HUDEP-2 (cell line): ENCODE results near the gene INVS.
"Not testable (repeated sequence)": the region's sequence is repeated elsewhere in the genome, so short reads cannot be mapped to it uniquely, and the experiment has no call there.

Experiments used
- DNase-seq, 76 experiments: peaks; one replicate each; lab custom pipeline; 2025; ENCODE audit not compliant: unreplicated experiment in 76 of 76; lab: John Stamatoyannopoulos, UW

The INVS gene

GRCh38 chr9:100191264-100191663 is 92.2 kb downstream of the INVS start:
- no peak for DNase-seq

GRCh38 chr9:100193078-100193477 is 94.0 kb downstream of the INVS start:
- no peak for DNase-seq

- DNase-seq, result peak in 38 of 76 experiments; percentile 2 to 79 (median 45)
These were observed 97.2 kb downstream of the INVS start for GRCh38 chr9:100196215-100196614.

GRCh38 chr9:100196828-100197227 is 97.8 kb downstream of the INVS start:
- peak in 1 of 76 experiments; percentile 13 for DNase-seq

GRCh38 chr9:100197553-100197952 is 98.5 kb downstream of the INVS start:
- no peak for DNase-seq

- DNase-seq, result no peak
These were observed 103.8 kb downstream of the INVS start for GRCh38 chr9:100202806-100203205.

- DNase-seq, result no peak
These were observed 105.8 kb downstream of the INVS start for GRCh38 chr9:100204796-100205195.

GRCh38 chr9:100206899-100207298 is 107.9 kb downstream of the INVS start:
- no peak for DNase-seq

- no peak for DNase-seq
These were observed 109.6 kb downstream of the INVS start for GRCh38 chr9:100208673-100209072.

GRCh38 chr9:100211476-100211875 is 112.4 kb downstream of the INVS start:
- DNase-seq, result no peak

GRCh38 chr9:100213730-100214477 is 114.9 kb downstream of the INVS start:
- DNase-seq, result peak in 40 of 76 experiments; percentile 2 to 73 (median 37)

GRCh38 chr9:100216178-100216787 is 117.2 kb downstream of the INVS start:
- DNase-seq, result peak in 69 of 76 experiments; percentile 8 to 76 (median 52)

GRCh38 chr9:100217536-100217935 is 118.5 kb downstream of the INVS start:
- no peak for DNase-seq

GRCh38 chr9:100219347-100219746 is 120.3 kb downstream of the INVS start:
- DNase-seq, result no peak

- no peak for DNase-seq
These were observed 121.9 kb downstream of the INVS start for GRCh38 chr9:100220936-100221335.

GRCh38 chr9:100221538-100221937 is 122.5 kb downstream of the INVS start:
- DNase-seq, result no peak

- DNase-seq, result peak in 17 of 76 experiments; percentile 2 to 36 (median 7)
These were observed 123.6 kb downstream of the INVS start for GRCh38 chr9:100222674-100223073.

GRCh38 chr9:100227636-100228035 is 128.6 kb downstream of the INVS start:
- DNase-seq, result no peak

GRCh38 chr9:100228352-100228869 is 129.4 kb downstream of the INVS start:
- DNase-seq, result no peak

- DNase-seq, result no peak
These were observed 130.1 kb downstream of the INVS start for GRCh38 chr9:100229136-100229535.

GRCh38 chr9:100229561-100229960 is 130.5 kb downstream of the INVS start:
- no peak for DNase-seq

GRCh38 chr9:100236986-100237385 is 137.9 kb downstream of the INVS start:
- not testable (repeated sequence) for DNase-seq
